SK-N-SH (cell line): ENCODE data around the gene MED14. TPM values are rescaled to one million over a fixed set of nuclear protein-coding genes. Genes with fewer than 3 reads are reported as not detected.

Experiments used
- CTCF ChIA-PET: fragments of 300-600, 350-600 bp; formaldehyde crosslinking; extraction: SDS; loops from one replicate; lab custom pipeline; 2021; lab: Yijun Ruan, JAX
- POLR2A ChIA-PET: fragments of 350-600 bp; sonication (Branson Sonifier 250); formaldehyde crosslinking; extraction: SDS; loops from one replicate; lab custom pipeline; 2020; ENCODE audit warnings: antibody characterized with exemption, inconsistent platforms; lab: Yijun Ruan, JAX
- DNase-seq: peaks from one replicate; pipeline ENCODE4 v3.0.0; 2012
- H2AFZ ChIP-seq: fragments of 200-600 bp; sonication (generic); 2 replicates; pipeline ENCODE4 v1.8.1; 2016; ENCODE audit warnings: antibody characterized with exemption, mild to moderate bottlenecking, low read depth
- H3F3A ChIP-seq: fragments of 200-600 bp; sonication (generic); replicated peaks from 2 replicates; pipeline ENCODE3; 2016; ENCODE audit warnings: antibody characterized with exemption, mild to moderate bottlenecking; ENCODE audit not compliant: insufficient read depth
- H3K27ac ChIP-seq, 2 experiments: fragments of 200-500 bp in 1 of 2; fragments of 200-600 bp in 1 of 2; sonication (Bioruptor generic) in 1 of 2; sonication (generic), shearing (Covaris generic) in 1 of 2; 2 replicates each; pipeline versions ENCODE4 v1.5.1 to v1.6.1; 2014 to 2016; ENCODE audit warnings: low read depth in 2 of 2, inconsistent platforms in 1 of 2, low read length in 1 of 2, mild to moderate bottlenecking in 1 of 2, mixed read lengths in 1 of 2
- H3K27me3 ChIP-seq: fragments of 200-600 bp; sonication (generic), shearing (Covaris generic); 2 replicates; pipeline ENCODE4 v1.6.1; 2016; ENCODE audit warnings: mixed run types; ENCODE audit not compliant: insufficient read depth
- H3K36me3 ChIP-seq, 2 experiments: fragments of 200-500 bp in 1 of 2; fragments of 200-600 bp in 1 of 2; sonication (Bioruptor generic) in 1 of 2; sonication (generic) in 1 of 2; replicated peaks in 1 of 2; 2 replicates each; pipeline versions ENCODE3 to v1.5.1; 2014 to 2016; ENCODE audit warnings: low read length in 1 of 2, mild to moderate bottlenecking in 1 of 2; ENCODE audit not compliant: insufficient read depth in 2 of 2, control insufficient read depth in 1 of 2
- H3K4me1 ChIP-seq, 2 experiments: fragments of 200-500 bp in 1 of 2; fragments of 200-600 bp in 1 of 2; sonication (Bioruptor generic) in 1 of 2; sonication (generic), shearing (Covaris generic) in 1 of 2; 2 replicates each; pipeline versions ENCODE4 v1.5.1 to v1.6.1; 2014 to 2016; ENCODE audit warnings: low read depth in 1 of 2, low read length in 1 of 2, mixed run types in 1 of 2; ENCODE audit not compliant: insufficient read depth in 2 of 2, control insufficient read depth in 1 of 2
- H3K4me2 ChIP-seq: fragments of 200-600 bp; sonication (generic), shearing (Covaris generic); 2 replicates; pipeline ENCODE4 v1.6.1; 2017; ENCODE audit warnings: mixed run types
- H3K4me3 ChIP-seq, 2 experiments: fragments of 200-500 bp in 1 of 2; fragments of 200-600 bp in 1 of 2; sonication (Bioruptor generic) in 1 of 2; sonication (generic), shearing (Covaris generic) in 1 of 2; 2 replicates each; pipeline versions ENCODE4 v1.5.1 to v1.8.1; 2014 to 2016; ENCODE audit warnings: low read depth in 2 of 2, inconsistent platforms in 1 of 2, low read length in 1 of 2, mild to moderate bottlenecking in 1 of 2, mixed read lengths in 1 of 2, moderate library complexity in 1 of 2
- H3K79me2 ChIP-seq: fragments of 200-600 bp; sonication (generic); 2 replicates; pipeline ENCODE4 v1.8.1; 2017; ENCODE audit warnings: mild to moderate bottlenecking; ENCODE audit not compliant: insufficient read depth
- H3K9ac ChIP-seq: fragments of 200-600 bp; sonication (generic); 2 replicates; pipeline ENCODE4 v1.6.1; 2017; ENCODE audit warnings: mixed run types
- H3K9me2 ChIP-seq: fragments of 200-600 bp; sonication (generic); 2 replicates; pipeline ENCODE4 v1.6.1; 2017; ENCODE audit warnings: mixed run types
- H3K9me3 ChIP-seq: fragments of 200-600 bp; sonication (generic); 2 replicates; pipeline ENCODE4 v1.6.1; 2017; ENCODE audit warnings: mixed run types, mild to moderate bottlenecking, moderate library complexity
- H4K20me1 ChIP-seq: fragments of 200-600 bp; sonication (generic); 2 replicates; pipeline ENCODE4 v1.6.1; 2017; ENCODE audit warnings: mild to moderate bottlenecking, mixed run types; ENCODE audit not compliant: insufficient read depth
- CHD2 ChIP-seq: fragments of 150-350 bp; IDR thresholded peaks from 2 replicates; pipeline ENCODE4 v1.6.1; 2018; ENCODE audit warnings: low read length; ENCODE audit not compliant: partially characterized antibody
- ELF1 ChIP-seq: IDR thresholded peaks from 2 replicates; pipeline ENCODE4 v1.4.0; 2012
- FOXJ3 ChIP-seq: sonication (generic); formaldehyde crosslinking; IDR thresholded peaks from 2 replicates; pipeline ENCODE4 v1.5.1; 2020; ENCODE audit warnings: mild to moderate bottlenecking, missing genetic modification reagents
- FOXM1 ChIP-seq: IDR thresholded peaks from 2 replicates; pipeline ENCODE4 v1.4.0; 2012; ENCODE audit warnings: low read depth, mild to moderate bottlenecking
- GATA2 ChIP-seq: sonication (generic); formaldehyde crosslinking; IDR thresholded peaks from 2 replicates; pipeline ENCODE4 v1.5.0; 2020; ENCODE audit warnings: mild to moderate bottlenecking, missing genetic modification reagents
- JUND ChIP-seq: IDR thresholded peaks from 2 replicates; pipeline ENCODE4 v1.4.0; 2012
- MAX ChIP-seq: IDR thresholded peaks from 2 replicates; pipeline ENCODE4 v1.4.0; 2012; ENCODE audit warnings: low read depth
- MXI1 ChIP-seq: IDR thresholded peaks from 2 replicates; pipeline ENCODE4 v1.6.1; 2012; ENCODE audit warnings: mild to moderate bottlenecking, low read depth, low read length, improper control_type of control experiment
- NFIC ChIP-seq: IDR thresholded peaks from 2 replicates; pipeline ENCODE4 v1.4.0; 2012; ENCODE audit warnings: borderline replicate concordance
- NRF1 ChIP-seq: IDR thresholded peaks from 2 replicates; pipeline ENCODE4 v1.6.1; 2012; ENCODE audit warnings: low read depth, mild to moderate bottlenecking, low read length
- PBX3 ChIP-seq: IDR thresholded peaks from 2 replicates; pipeline ENCODE4; 2012
- POLR2AphosphoS5 ChIP-seq: IDR thresholded peaks from 2 replicates; pipeline ENCODE4 v1.6.1; 2012; ENCODE audit warnings: low read depth, low read length
- RCOR1 ChIP-seq: fragments of 150-350 bp; IDR thresholded peaks from 2 replicates; pipeline ENCODE4 v1.6.1; 2017; ENCODE audit warnings: antibody characterized with exemption, low read length
- REST ChIP-seq: IDR thresholded peaks from 2 replicates; pipeline ENCODE4 v1.6.1; 2012; ENCODE audit warnings: mild to moderate bottlenecking, low read depth, low read length, moderate library complexity
- RFX5 ChIP-seq: IDR thresholded peaks from 2 replicates; pipeline ENCODE4 v1.6.1; 2012; ENCODE audit warnings: mild to moderate bottlenecking, improper control_type of control experiment, low read length
- RXRA ChIP-seq: IDR thresholded peaks from 2 replicates; pipeline ENCODE4 v1.4.0; 2012; ENCODE audit warnings: low read depth, mild to moderate bottlenecking, borderline replicate concordance
- SMC3 ChIP-seq: IDR thresholded peaks from 2 replicates; pipeline ENCODE4 v1.6.1; 2012; ENCODE audit warnings: low read depth, low read length, improper control_type of control experiment
- USF1 ChIP-seq: IDR thresholded peaks from 2 replicates; pipeline ENCODE4 v1.4.0; 2012; ENCODE audit warnings: low read depth, borderline replicate concordance
- USF2 ChIP-seq: fragments of 150-350 bp; IDR thresholded peaks from 2 replicates; pipeline ENCODE4 v1.6.1; 2017; ENCODE audit warnings: antibody characterized with exemption, low read length, low read depth, borderline replicate concordance
- YY1 ChIP-seq: IDR thresholded peaks from 2 replicates; pipeline ENCODE4 v1.4.0; 2012; ENCODE audit warnings: low read depth, mild to moderate bottlenecking
- ZBTB33 ChIP-seq: IDR thresholded peaks from 2 replicates; pipeline ENCODE4 v1.4.0; 2012; ENCODE audit warnings: low read depth, borderline replicate concordance
- WGBS: methylation state at CpG from one replicate; pipeline ENCODE4 v1.1.6; 2017; ENCODE audit warnings: low lambda C conversion rate; 5-methylcytosine and 5-hydroxymethylcytosine counted together
- polyA plus RNA-seq, 3 experiments: library from polyadenylated mRNA; depleted of rRNA; stranded (reverse); fragments of >200 nt; gene quantifications; 2 replicates each; pipeline ENCODE4 v1.2.3, GENCODE V29; 2012

Gene MED14
- polyA plus RNA-seq, 1 of the 3 experiments (the other 2 are of a cell fraction): 24.5 TPM

GRCh38 chrX:40623665-40624064 is 111.7 kb downstream of the MED14 start (continued):
- no peak for TF ChIP-seq PBX3
- no peak for TF ChIP-seq MXI1
- TF ChIP-seq NFIC: no peak
- no peak for TF ChIP-seq POLR2AphosphoS5
- TF ChIP-seq NRF1: no peak
- TF ChIP-seq USF1: no peak
- TF ChIP-seq USF2: no peak
- TF ChIP-seq REST: no peak

GRCh38 chrX:40623139-40623536 is 112.2 kb downstream of the MED14 start, which contains the start of gene MPC1L:
Gene MPC1L, plus strand, starts transcription at chrX:40623428. Its CDS starts 138 bp downstream, at chrX:40623566.
- peaks cover 3% of the 10 kb centered on the region; the same call in 1 of the 2 replicates for H3K27me3 ChIP-seq
- H3K9me2 ChIP-seq: no peaks in the 10 kb centered on the region
- H2AFZ ChIP-seq: no peak within 1 kb of the TSS
- ChIA-PET CTCF (no interaction called here), POLR2A (no interaction called here)
- WGBS: 88% methylated on average over 36 of the region's 38 CpGs
- TF ChIP-seq NRF1 (no peak), GATA2 (CRISPR knock-in tag) (no peak), JUND (no peak), RFX5 (no peak), SMC3 (no peak), CHD2 (no peak), YY1 (no peak), ZBTB33 (no peak), MAX (no peak), FOXJ3 (no peak), USF1 (no peak), PBX3 (no peak), ELF1 (no peak), RXRA (no peak), FOXM1 (no peak), RCOR1 (no peak), MXI1 (no peak)
- no peaks in the 10 kb centered on the region for H3K79me2 ChIP-seq
- no peak within 1 kb of the TSS for H3K4me2 ChIP-seq
- peaks cover 5 to 11% of the 10 kb centered on the region in 2 experiments for H3K36me3 ChIP-seq
- no peaks in the 10 kb centered on the region for H4K20me1 ChIP-seq
- no peak within 1 kb of the TSS for H3K9ac ChIP-seq
- no peak within 1 kb of the TSS for H3K27ac ChIP-seq
- no peak for DNase-seq
- no peaks in the 10 kb centered on the region for H3K9me3 ChIP-seq
- no peaks in the 10 kb centered on the region for H3K4me1 ChIP-seq
- no peak within 1 kb of the TSS for H3K4me3 ChIP-seq
- H3F3A ChIP-seq: no peaks in the 10 kb centered on the region
